GM23338 (cell line): ENCODE results near the gene KISS1R. TPM values are rescaled to one million over a fixed set of nuclear protein-coding genes. Genes with fewer than 3 reads are reported as not detected.

Experiments used
- ATAC-seq: fragments of 200-7000 bp; cut with Tn5 transposase; 3 replicates; pipeline ENCODE4 v1.9.1; 2020
- DNase-seq: peaks from one replicate; pipeline ENCODE4 v3.0.0-alpha.2; 2015; ENCODE audit warnings: low spot score
- H2AFZ ChIP-seq: fragments of 200-600 bp; sonication (generic); 2 replicates; pipeline ENCODE4 v1.8.0; 2016; ENCODE audit warnings: antibody characterized with exemption, mild to moderate bottlenecking, moderate library complexity
- H3F3A ChIP-seq: fragments of 200-600 bp; sonication (generic); replicated peaks from 2 replicates; pipeline ENCODE4 v1.8.0; 2017; ENCODE audit warnings: antibody characterized with exemption, mixed run types, low read depth
- H3K27ac ChIP-seq: fragments of 200-600 bp; sonication (generic); 2 replicates; pipeline ENCODE4 v1.6.1; 2016; ENCODE audit warnings: low read depth
- H3K27me3 ChIP-seq: fragments of 200-600 bp; sonication (generic); 2 replicates; pipeline ENCODE4 v1.8.0; 2016; ENCODE audit warnings: mild to moderate bottlenecking, mixed run types, moderate library complexity; ENCODE audit not compliant: insufficient read depth
- H3K36me3 ChIP-seq: fragments of 200-600 bp; sonication (generic); 2 replicates; pipeline ENCODE4 v1.8.0; 2016; ENCODE audit warnings: mild to moderate bottlenecking; ENCODE audit not compliant: insufficient read depth
- H3K4me1 ChIP-seq: fragments of 200-600 bp; sonication (generic); 2 replicates; pipeline ENCODE4 v1.8.0; 2016; ENCODE audit warnings: mild to moderate bottlenecking, moderate library complexity; ENCODE audit not compliant: insufficient read depth
- H3K4me2 ChIP-seq: fragments of 200-600 bp; sonication (generic); 2 replicates; pipeline ENCODE4 v1.7.1; 2017; ENCODE audit warnings: mixed run types
- H3K4me3 ChIP-seq: fragments of 200-600 bp; sonication (generic); 2 replicates; pipeline ENCODE4 v1.6.1; 2016; ENCODE audit warnings: mixed run types
- H3K79me2 ChIP-seq: fragments of 200-600 bp; sonication (generic); replicated peaks from 2 replicates; pipeline ENCODE4 v1.8.0; 2017; ENCODE audit warnings: mild to moderate bottlenecking; ENCODE audit not compliant: insufficient read depth
- H3K9me2 ChIP-seq: fragments of 200-600 bp; sonication (generic); 2 replicates; pipeline ENCODE4 v1.8.0; 2017; ENCODE audit not compliant: insufficient read depth
- H4K20me1 ChIP-seq: fragments of 200-600 bp; sonication (generic); replicated peaks from 2 replicates; pipeline ENCODE4 v1.8.0; 2017; ENCODE audit warnings: mild to moderate bottlenecking; ENCODE audit not compliant: insufficient read depth
- H3K27ac Mint-ChIP-seq: 2 replicates; pipeline ENCODE4 v1.8.0; 2020; ENCODE audit warnings: inconsistent platforms, mild to moderate bottlenecking, moderate library complexity, mixed read lengths
- H3K27me3 Mint-ChIP-seq: 3 replicates; pipeline ENCODE4 v1.8.0; 2022; ENCODE audit warnings: low read depth, mild to moderate bottlenecking, moderate library complexity, mixed read lengths, inconsistent platforms; ENCODE audit not compliant: insufficient read depth, poor library complexity
- H3K36me3 Mint-ChIP-seq: 3 replicates; pipeline ENCODE4 v1.8.0; 2021; ENCODE audit warnings: low read depth, mild to moderate bottlenecking, inconsistent platforms, moderate library complexity, mixed read lengths
- H3K4me1 Mint-ChIP-seq: 3 replicates; pipeline ENCODE4 v1.8.0; 2020; ENCODE audit warnings: mild to moderate bottlenecking, inconsistent platforms, mixed read lengths
- H3K4me3 Mint-ChIP-seq: 3 replicates; pipeline ENCODE4 v1.8.0; 2021; ENCODE audit warnings: moderate library complexity, mild to moderate bottlenecking, inconsistent platforms, mixed read lengths
- H3K9me3 Mint-ChIP-seq: 3 replicates; pipeline ENCODE4 v1.8.0; 2020; ENCODE audit warnings: moderate library complexity, mild to moderate bottlenecking, inconsistent platforms, mixed read lengths
- CTCF ChIP-seq, 2 experiments: fragments of 200-600 bp in 1 of 2; sonication (generic) in 1 of 2; conservative IDR thresholded peaks; 2 replicates each; pipeline versions ENCODE4 v1.5.1 to v1.6.1; 2016 to 2017; ENCODE audit warnings: antibody characterized with exemption in 2 of 2, low read depth in 2 of 2, mild to moderate bottlenecking in 2 of 2, moderate library complexity in 1 of 2
- ETS1 ChIP-seq: IDR thresholded peaks from 2 replicates; pipeline ENCODE4 v1.6.1; 2016; ENCODE audit warnings: antibody characterized with exemption
- EZH2 ChIP-seq: fragments of 200-600 bp; sonication (generic); IDR thresholded peaks from one replicate; pipeline ENCODE4 v1.8.0; 2017; ENCODE audit warnings: antibody characterized with exemption, mild to moderate bottlenecking, low read depth; ENCODE audit not compliant: unreplicated experiment
- EZH2phosphoT487 ChIP-seq: fragments of 200-600 bp; sonication (generic); IDR thresholded peaks from one replicate; pipeline ENCODE4 v1.8.1; 2018; ENCODE audit warnings: antibody characterized with exemption; ENCODE audit not compliant: unreplicated experiment
- JUNB ChIP-seq: IDR thresholded peaks from one replicate; pipeline ENCODE4 v1.6.1; 2016; ENCODE audit warnings: antibody characterized with exemption; ENCODE audit not compliant: unreplicated experiment
- NANOG ChIP-seq: IDR thresholded peaks from 2 replicates; pipeline ENCODE4 v1.6.1; 2016; ENCODE audit warnings: antibody characterized with exemption, borderline replicate concordance
- STAT1 ChIP-seq: IDR thresholded peaks from one replicate; pipeline ENCODE4 v1.6.1; 2016; ENCODE audit warnings: antibody characterized with exemption; ENCODE audit not compliant: unreplicated experiment
- ZNF114 ChIP-seq: fragments of 250-450 bp; sonication (Bioruptor Pico); IDR thresholded peaks from 2 replicates; pipeline ENCODE4 v1.5.0; 2020; ENCODE audit warnings: mild to moderate bottlenecking, moderate library complexity
- ZNF331 ChIP-seq: fragments of 250-450 bp; sonication (Bioruptor Pico); IDR thresholded peaks from 2 replicates; pipeline ENCODE4 v1.5.0; 2020; ENCODE audit warnings: low read depth, mild to moderate bottlenecking, moderate library complexity
- ZNF462 ChIP-seq: fragments of 250-450 bp; sonication (Bioruptor Pico); IDR thresholded peaks from 2 replicates; pipeline ENCODE4 v1.5.0; 2020; ENCODE audit warnings: mild to moderate bottlenecking, moderate library complexity
- polyA plus RNA-seq: library from polyadenylated mRNA; unstranded; fragments of >200 nt; fragmentation: Nextera tagmentation; extraction: Ambion mirVana; gene quantifications from 2 replicates; pipeline ENCODE4 v1.2.1, GENCODE V29; 2016
- total RNA-seq: library from RNA; depleted of rRNA; stranded (reverse); fragments of >200 nt; shearing (Covaris generic); gene quantifications from 2 replicates; pipeline ENCODE4 v1.2.3, GENCODE V29; 2014
- TF ChIP-seq, protein P1 (sequence below): IDR thresholded peaks from one replicate; pipeline ENCODE4 v1.6.1; 2018; ENCODE audit warnings: antibody characterized with exemption; ENCODE audit not compliant: unreplicated experiment

KISS1R gene
- total and polyA plus RNA-seq, 2 experiments from 2014 or later = 0.78 to 4.0 TPM

DNA sequence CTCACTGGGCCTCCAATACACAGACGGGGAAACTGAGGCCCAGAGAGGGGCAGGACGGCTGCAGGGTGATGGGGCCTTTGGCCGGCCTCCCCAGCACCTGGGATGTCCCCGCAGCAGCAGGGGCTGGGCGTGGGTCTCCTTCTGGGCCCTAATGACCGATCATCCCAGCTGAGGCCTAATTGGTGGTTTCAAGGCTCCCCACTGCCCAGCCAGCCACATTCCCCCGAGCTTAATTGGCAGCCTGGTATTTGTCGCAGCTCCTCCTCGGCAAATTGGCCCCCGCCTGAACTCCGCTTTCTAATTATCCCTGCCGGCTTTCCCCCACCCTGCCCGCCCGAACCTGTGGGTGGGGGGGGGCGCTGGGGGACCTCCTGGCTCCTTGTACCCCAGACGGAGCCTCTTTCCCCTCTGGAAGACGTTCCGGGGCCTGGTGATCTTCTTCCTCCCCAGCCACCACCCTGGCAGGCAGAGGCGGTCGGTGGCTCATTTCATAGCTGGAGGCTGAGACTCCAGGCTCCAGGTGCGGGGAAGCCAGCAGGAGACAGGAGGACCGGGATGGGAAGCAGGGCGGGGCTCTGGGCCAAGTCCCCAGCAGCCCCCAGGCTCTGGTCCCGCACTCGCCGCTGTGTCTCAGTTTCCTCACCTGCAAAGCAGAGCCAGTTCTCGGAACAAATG lies 39.8 kb downstream of the KISS1R start:
- peaks cover 36% of the 10 kb centered on the region for H3K4me1 ChIP-seq
- H3K4me2 ChIP-seq = no peak overlapping the region
- H3K36me3 Mint-ChIP-seq = peaks cover 8% of the 10 kb centered on the region

More for the DNA sequence above, 39.8 kb downstream of the KISS1R start:
- Histone ChIP-seq H3K27me3 (no peaks in the 10 kb centered on the region), H3K27ac (peak overlapping the region; percentile 88), H3K9me2 (no peaks in the 10 kb centered on the region), H2AFZ (no peak overlapping the region), H3K4me3 (no peak overlapping the region), H4K20me1 (no peaks in the 10 kb centered on the region; the same call in 1 of the 2 replicates), H3K79me2 (peaks cover 28% of the 10 kb centered on the region), H3F3A (peaks cover 19% of the 10 kb centered on the region; the same call in 1 of the 2 replicates), H3K36me3 (no peaks in the 10 kb centered on the region)
- Mint-ChIP-seq H3K9me3 (no peaks in the 10 kb centered on the region), H3K27ac (peak overlapping the region; percentile 67), H3K27me3 (peaks cover 18% of the 10 kb centered on the region), H3K4me1 (peaks cover 30% of the 10 kb centered on the region), H3K4me3 (no peak overlapping the region)
- DNase-seq (peak; percentile 60), ATAC-seq (peak; percentile 9)
- TF ChIP-seq ZNF331 (no peak), EZH2phosphoT487 (no peak), EZH2 (no peak), ZNF462 (CRISPR knock-in tag) (no peak), ETS1 (no peak), ZNF114 (CRISPR knock-in tag) (no peak), JUNB (no peak), NANOG (no peak), STAT1 (no peak), CTCF (conservative IDR thresholded peaks at IDR 0.05; ENCODE audit: low read depth in 2 of 2) (no peak)
- TF ChIP-seq, protein P1, sequence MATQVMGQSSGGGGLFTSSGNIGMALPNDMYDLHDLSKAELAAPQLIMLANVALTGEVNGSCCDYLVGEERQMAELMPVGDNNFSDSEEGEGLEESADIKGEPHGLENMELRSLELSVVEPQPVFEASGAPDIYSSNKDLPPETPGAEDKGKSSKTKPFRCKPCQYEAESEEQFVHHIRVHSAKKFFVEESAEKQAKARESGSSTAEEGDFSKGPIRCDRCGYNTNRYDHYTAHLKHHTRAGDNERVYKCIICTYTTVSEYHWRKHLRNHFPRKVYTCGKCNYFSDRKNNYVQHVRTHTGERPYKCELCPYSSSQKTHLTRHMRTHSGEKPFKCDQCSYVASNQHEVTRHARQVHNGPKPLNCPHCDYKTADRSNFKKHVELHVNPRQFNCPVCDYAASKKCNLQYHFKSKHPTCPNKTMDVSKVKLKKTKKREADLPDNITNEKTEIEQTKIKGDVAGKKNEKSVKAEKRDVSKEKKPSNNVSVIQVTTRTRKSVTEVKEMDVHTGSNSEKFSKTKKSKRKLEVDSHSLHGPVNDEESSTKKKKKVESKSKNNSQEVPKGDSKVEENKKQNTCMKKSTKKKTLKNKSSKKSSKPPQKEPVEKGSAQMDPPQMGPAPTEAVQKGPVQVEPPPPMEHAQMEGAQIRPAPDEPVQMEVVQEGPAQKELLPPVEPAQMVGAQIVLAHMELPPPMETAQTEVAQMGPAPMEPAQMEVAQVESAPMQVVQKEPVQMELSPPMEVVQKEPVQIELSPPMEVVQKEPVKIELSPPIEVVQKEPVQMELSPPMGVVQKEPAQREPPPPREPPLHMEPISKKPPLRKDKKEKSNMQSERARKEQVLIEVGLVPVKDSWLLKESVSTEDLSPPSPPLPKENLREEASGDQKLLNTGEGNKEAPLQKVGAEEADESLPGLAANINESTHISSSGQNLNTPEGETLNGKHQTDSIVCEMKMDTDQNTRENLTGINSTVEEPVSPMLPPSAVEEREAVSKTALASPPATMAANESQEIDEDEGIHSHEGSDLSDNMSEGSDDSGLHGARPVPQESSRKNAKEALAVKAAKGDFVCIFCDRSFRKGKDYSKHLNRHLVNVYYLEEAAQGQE = no peak
